H9 (cell line): ENCODE data around the gene ASXL1. TPM values are rescaled to one million over a fixed set of nuclear protein-coding genes. Genes with fewer than 3 reads are reported as not detected.

Source experiments
- DNase-seq: peaks from one replicate; pipeline ENCODE4 v3.0.0-alpha.2; 2017
- H2AFZ ChIP-seq: one replicate; pipeline ENCODE4 v1.6.1; 2013; ENCODE audit warnings: mild to moderate bottlenecking, low read length, control low read depth, moderate library complexity
- H2AK5ac ChIP-seq: 2 replicates; pipeline ENCODE4 v1.6.1; 2013; ENCODE audit warnings: low read length, control low read depth, mixed read lengths; ENCODE audit not compliant: insufficient read length
- H2BK120ac ChIP-seq: one replicate; pipeline ENCODE4 v1.6.1; 2013; ENCODE audit warnings: low read depth, mild to moderate bottlenecking, low read length, control low read depth, inconsistent platforms; ENCODE audit not compliant: poor library complexity, severe bottlenecking
- H2BK12ac ChIP-seq: 2 replicates; pipeline ENCODE4 v1.6.1; 2013; ENCODE audit warnings: low read length, control low read depth, mixed read lengths, low read depth; ENCODE audit not compliant: insufficient read length
- H2BK15ac ChIP-seq: 2 replicates; pipeline ENCODE4 v1.6.1; 2013; ENCODE audit warnings: low read depth, low read length, control low read depth
- H2BK20ac ChIP-seq: one replicate; pipeline ENCODE4 v1.6.1; 2013; ENCODE audit warnings: low read depth, mild to moderate bottlenecking, low read length, control low read depth, inconsistent platforms; ENCODE audit not compliant: poor library complexity, severe bottlenecking
- H2BK5ac ChIP-seq: 2 replicates; pipeline ENCODE4 v1.6.1; 2013; ENCODE audit warnings: low read length, control low read depth, mixed read lengths; ENCODE audit not compliant: insufficient read length
- H3K14ac ChIP-seq: 2 replicates; pipeline ENCODE4 v1.6.1; 2013; ENCODE audit warnings: low read length, control low read depth; ENCODE audit not compliant: insufficient read depth
- H3K18ac ChIP-seq: 2 replicates; pipeline ENCODE4 v1.6.1; 2013; ENCODE audit warnings: low read depth, mild to moderate bottlenecking, mixed read lengths, low read length, control low read depth; ENCODE audit not compliant: insufficient read length
- H3K23ac ChIP-seq: 2 replicates; pipeline ENCODE4 v1.6.1; 2013; ENCODE audit warnings: low read length, control low read depth, mixed read lengths, low read depth; ENCODE audit not compliant: insufficient read length
- H3K23me2 ChIP-seq: 2 replicates; pipeline ENCODE4 v1.6.1; 2013; ENCODE audit warnings: low read depth, mild to moderate bottlenecking, mixed read lengths, low read length, control low read depth; ENCODE audit not compliant: insufficient read length, poor library complexity, severe bottlenecking
- H3K27ac ChIP-seq: 2 replicates; pipeline ENCODE4 v1.5.1; 2013; ENCODE audit warnings: low read length, control low read depth, mixed read lengths, low read depth; ENCODE audit not compliant: insufficient read length
- H3K27me3 ChIP-seq: 2 replicates; pipeline ENCODE4 v1.6.1; 2013; ENCODE audit warnings: low read length, control low read depth, inconsistent platforms; ENCODE audit not compliant: insufficient read depth
- H3K4ac ChIP-seq: 2 replicates; pipeline ENCODE4 v1.6.1; 2013; ENCODE audit warnings: low read depth, mild to moderate bottlenecking, control low read depth, inconsistent platforms, low read length, moderate library complexity
- H3K4me1 ChIP-seq: 2 replicates; pipeline ENCODE4 v1.6.1; 2013; ENCODE audit warnings: low read length, control low read depth, inconsistent platforms; ENCODE audit not compliant: insufficient read depth
- H3K4me2 ChIP-seq: 2 replicates; pipeline ENCODE4 v1.6.1; 2013; ENCODE audit warnings: low read length, control low read depth, mixed read lengths; ENCODE audit not compliant: insufficient read length, insufficient read depth
- H3K56ac ChIP-seq: 2 replicates; pipeline ENCODE4 v1.6.1; 2013; ENCODE audit warnings: low read depth, mild to moderate bottlenecking, mixed read lengths, low read length, control low read depth; ENCODE audit not compliant: insufficient read length
- H3K79me1 ChIP-seq: 2 replicates; pipeline ENCODE4 v1.6.1; 2013; ENCODE audit warnings: low read depth, mild to moderate bottlenecking, moderate library complexity, low read length, control low read depth, inconsistent platforms; ENCODE audit not compliant: insufficient read depth, poor library complexity, severe bottlenecking
- H3K79me2 ChIP-seq: 2 replicates; pipeline ENCODE4 v1.6.1; 2013; ENCODE audit warnings: low read length, control low read depth, inconsistent platforms; ENCODE audit not compliant: insufficient read depth
- H3K9ac ChIP-seq: 2 replicates; pipeline ENCODE4 v1.6.1; 2013; ENCODE audit warnings: low read length, control low read depth, mixed read lengths; ENCODE audit not compliant: insufficient read length; ENCODE audit errors: extremely low read depth
- H3K9me3 ChIP-seq: one replicate; pipeline ENCODE4 v1.6.1; 2013; ENCODE audit warnings: low read depth, low read length, inconsistent platforms; ENCODE audit not compliant: control insufficient read depth
- H3T11ph ChIP-seq: one replicate; pipeline ENCODE4 v1.6.1; 2013; ENCODE audit warnings: mild to moderate bottlenecking, low read length, control low read depth, inconsistent platforms
- H4K20me1 ChIP-seq: one replicate; pipeline ENCODE4 v1.6.1; 2013; ENCODE audit not compliant: control insufficient read depth, insufficient read length, insufficient read depth
- H4K5ac ChIP-seq: 2 replicates; pipeline ENCODE4 v1.6.1; 2013; ENCODE audit warnings: low read depth, mild to moderate bottlenecking, mixed read lengths, low read length, control low read depth; ENCODE audit not compliant: insufficient read length
- H4K8ac ChIP-seq: replicated peaks from 2 replicates; pipeline ENCODE4 v1.6.1; 2013; ENCODE audit warnings: low read length, control low read depth, mixed read lengths, low read depth; ENCODE audit not compliant: insufficient read length
- H4K91ac ChIP-seq: 2 replicates; pipeline ENCODE4 v1.6.1; 2013; ENCODE audit warnings: low read depth, mild to moderate bottlenecking, moderate library complexity, mixed read lengths, low read length, control low read depth; ENCODE audit not compliant: insufficient read length
- H3K27ac Mint-ChIP-seq, 3 experiments: 2 replicates in 2 of 3; 3 replicates in 1 of 3; pipeline ENCODE4 v1.8.0; 2020 to 2021; ENCODE audit warnings: mixed read lengths in 3 of 3, mild to moderate bottlenecking in 1 of 3, moderate library complexity in 1 of 3
- H3K27me3 Mint-ChIP-seq: 2 replicates; pipeline ENCODE4 v1.8.0; 2021; ENCODE audit warnings: low read depth, mild to moderate bottlenecking, moderate library complexity, mixed read lengths
- H3K36me3 Mint-ChIP-seq, 3 experiments: 2 replicates in 2 of 3; 3 replicates in 1 of 3; pipeline ENCODE4 v1.8.0; 2020 to 2021; ENCODE audit warnings: low read depth in 3 of 3, mixed read lengths in 3 of 3; ENCODE audit not compliant: insufficient read depth in 1 of 3
- H3K4me1 Mint-ChIP-seq, 2 experiments: 2 replicates each; pipeline ENCODE4 v1.8.0; 2020; ENCODE audit warnings: mixed read lengths in 2 of 2
- H3K4me3 Mint-ChIP-seq, 2 experiments: 2 replicates in 1 of 2; 3 replicates in 1 of 2; pipeline ENCODE4 v1.8.0; 2020 to 2021; ENCODE audit warnings: mild to moderate bottlenecking in 2 of 2, mixed read lengths in 2 of 2, moderate library complexity in 1 of 2
- H3K9me3 Mint-ChIP-seq, 2 experiments: 2 replicates in 1 of 2; 3 replicates in 1 of 2; pipeline ENCODE4 v1.8.0; 2020; ENCODE audit warnings: mild to moderate bottlenecking in 2 of 2, mixed read lengths in 2 of 2, moderate library complexity in 1 of 2
- CTCF ChIP-seq: fragments of 200-600 bp; sonication (generic); conservative IDR thresholded peaks from 3 replicates; pipeline ENCODE4 v1.8.0; 2021; ENCODE audit warnings: antibody characterized with exemption, mild to moderate bottlenecking
- WGBS: extraction: QIAGEN DNeasy Blood & Tissue Kit; methylation state at CpG from one replicate; pipeline ENCODE4 v1.1.7; 2013; ENCODE audit warnings: missing lambda C conversion rate, low lambda C conversion rate, mixed read lengths; ENCODE audit not compliant: insufficient read length; ENCODE audit errors: extremely low coverage; 5-methylcytosine and 5-hydroxymethylcytosine counted together
- total RNA-seq: library from RNA; stranded (reverse); gene quantifications from 2 replicates; pipeline ENCODE4 v1.2.1, GENCODE V29; 2021

Gene ASXL1
- total RNA-seq, 1 experiment from 2014 or later: 39.5 TPM

DNA sequence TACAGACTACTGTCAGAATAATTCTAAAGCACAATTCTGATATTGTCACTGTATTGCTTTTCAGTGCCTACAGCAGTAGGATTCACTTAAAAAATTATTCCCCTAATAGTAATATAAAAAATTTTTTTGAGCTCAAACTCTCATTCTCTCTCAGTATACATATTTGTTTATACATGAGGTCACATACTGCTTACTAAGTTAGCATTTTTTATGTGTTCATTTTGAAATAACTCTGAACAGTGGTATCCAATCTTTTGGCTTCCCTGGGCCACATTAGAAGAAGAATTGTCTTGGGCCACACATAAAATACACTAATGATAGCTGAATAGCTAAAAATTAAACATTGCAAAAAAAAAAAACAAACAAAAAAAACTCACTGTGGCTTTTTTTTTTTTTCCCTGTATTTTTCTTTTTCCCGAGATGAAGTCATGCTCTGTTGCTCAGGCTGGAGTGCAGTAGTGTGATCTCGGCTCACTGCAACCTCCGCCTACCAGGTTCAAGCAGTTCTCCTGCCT, 38.6 kb downstream of the ASXL1 start:
- Mint-ChIP-seq H3K4me3 (no peak overlapping the region), H3K27me3 (no peaks in the 10 kb centered on the region), H3K27ac (no peak overlapping the region), H3K9me3 (no peaks in the 10 kb centered on the region), H3K4me1 (no peaks in the 10 kb centered on the region), H3K36me3 (no peaks in the 10 kb centered on the region)
- H4K91ac ChIP-seq: no peak overlapping the region
- TF ChIP-seq CTCF: no peak
- DNase-seq: no peak
- H3K9me3 ChIP-seq: no peaks in the 10 kb centered on the region
- no peaks in the 10 kb centered on the region for H3K23me2 ChIP-seq
- H2AFZ ChIP-seq: no peak overlapping the region
- no peak overlapping the region for H2BK12ac ChIP-seq
- no peak overlapping the region for H3K56ac ChIP-seq
- no peak overlapping the region for H2AK5ac ChIP-seq
- no peak overlapping the region for H3T11ph ChIP-seq
- H3K79me2 ChIP-seq: no peaks in the 10 kb centered on the region
- H2BK120ac ChIP-seq: no peak overlapping the region
- no peak overlapping the region for H3K4me2 ChIP-seq
- H3K4ac ChIP-seq: no peak overlapping the region
- no peak overlapping the region for H3K9ac ChIP-seq
- H2BK15ac ChIP-seq: no peak overlapping the region
- H3K79me1 ChIP-seq: no peaks in the 10 kb centered on the region
- no peak overlapping the region for H2BK20ac ChIP-seq
- H3K4me1 ChIP-seq: no peaks in the 10 kb centered on the region
- H4K8ac ChIP-seq: no peak overlapping the region
- no CpG with 5 or more reads among the region's 3 CpGs for WGBS
- H4K20me1 ChIP-seq: no peaks in the 10 kb centered on the region
- no peak overlapping the region for H3K23ac ChIP-seq
- no peak overlapping the region for H4K5ac ChIP-seq
- no peaks in the 10 kb centered on the region for H3K27me3 ChIP-seq
- H2BK5ac ChIP-seq: no peak overlapping the region
- no peak overlapping the region for H3K27ac ChIP-seq
- no peak overlapping the region for H3K18ac ChIP-seq
- no peak overlapping the region for H3K14ac ChIP-seq
